GM23338 (cell line): ENCODE measurements around the gene CHST13.

Source experiments
- CREB1 ChIP-seq: fragments of 250-450 bp; sonication (Bioruptor Pico); IDR thresholded peaks from 2 replicates; pipeline ENCODE4 v1.5.0; 2020; ENCODE audit warnings: low read depth, mild to moderate bottlenecking, moderate library complexity
- EZH2 ChIP-seq: fragments of 200-600 bp; sonication (generic); IDR thresholded peaks from one replicate; pipeline ENCODE4 v1.8.0; 2017; ENCODE audit warnings: antibody characterized with exemption, mild to moderate bottlenecking, low read depth; ENCODE audit not compliant: unreplicated experiment
- EZH2phosphoT487 ChIP-seq: fragments of 200-600 bp; sonication (generic); IDR thresholded peaks from one replicate; pipeline ENCODE4 v1.8.1; 2018; ENCODE audit warnings: antibody characterized with exemption; ENCODE audit not compliant: unreplicated experiment
- JUNB ChIP-seq: IDR thresholded peaks from one replicate; pipeline ENCODE4 v1.6.1; 2016; ENCODE audit warnings: antibody characterized with exemption; ENCODE audit not compliant: unreplicated experiment
- NANOG ChIP-seq: IDR thresholded peaks from 2 replicates; pipeline ENCODE4 v1.6.1; 2016; ENCODE audit warnings: antibody characterized with exemption, borderline replicate concordance
- POLR2AphosphoS5 ChIP-seq: IDR thresholded peaks from 2 replicates; pipeline ENCODE4 v1.6.1; 2016; ENCODE audit warnings: antibody characterized with exemption, low read depth
- REST ChIP-seq: IDR thresholded peaks from one replicate; pipeline ENCODE4 v1.6.1; 2018; ENCODE audit warnings: antibody characterized with exemption; ENCODE audit not compliant: unreplicated experiment
- STAT1 ChIP-seq: IDR thresholded peaks from one replicate; pipeline ENCODE4 v1.6.1; 2016; ENCODE audit warnings: antibody characterized with exemption; ENCODE audit not compliant: unreplicated experiment
- ZNF462 ChIP-seq: fragments of 250-450 bp; sonication (Bioruptor Pico); IDR thresholded peaks from 2 replicates; pipeline ENCODE4 v1.5.0; 2020; ENCODE audit warnings: mild to moderate bottlenecking, moderate library complexity
- TF ChIP-seq, protein P1 (sequence below), 2 experiments: fragments of 200-600 bp in 1 of 2; sonication (generic) in 1 of 2; conservative IDR thresholded peaks; 2 replicates each; pipeline versions ENCODE4 v1.5.1 to v1.6.1; 2016 to 2017; ENCODE audit warnings: antibody characterized with exemption in 2 of 2, low read depth in 2 of 2, mild to moderate bottlenecking in 2 of 2, moderate library complexity in 1 of 2
- TF ChIP-seq, protein P2 (sequence below): IDR thresholded peaks from 2 replicates; pipeline ENCODE4 v1.6.1; 2016; ENCODE audit warnings: antibody characterized with exemption

- TF ChIP-seq, protein P1, sequence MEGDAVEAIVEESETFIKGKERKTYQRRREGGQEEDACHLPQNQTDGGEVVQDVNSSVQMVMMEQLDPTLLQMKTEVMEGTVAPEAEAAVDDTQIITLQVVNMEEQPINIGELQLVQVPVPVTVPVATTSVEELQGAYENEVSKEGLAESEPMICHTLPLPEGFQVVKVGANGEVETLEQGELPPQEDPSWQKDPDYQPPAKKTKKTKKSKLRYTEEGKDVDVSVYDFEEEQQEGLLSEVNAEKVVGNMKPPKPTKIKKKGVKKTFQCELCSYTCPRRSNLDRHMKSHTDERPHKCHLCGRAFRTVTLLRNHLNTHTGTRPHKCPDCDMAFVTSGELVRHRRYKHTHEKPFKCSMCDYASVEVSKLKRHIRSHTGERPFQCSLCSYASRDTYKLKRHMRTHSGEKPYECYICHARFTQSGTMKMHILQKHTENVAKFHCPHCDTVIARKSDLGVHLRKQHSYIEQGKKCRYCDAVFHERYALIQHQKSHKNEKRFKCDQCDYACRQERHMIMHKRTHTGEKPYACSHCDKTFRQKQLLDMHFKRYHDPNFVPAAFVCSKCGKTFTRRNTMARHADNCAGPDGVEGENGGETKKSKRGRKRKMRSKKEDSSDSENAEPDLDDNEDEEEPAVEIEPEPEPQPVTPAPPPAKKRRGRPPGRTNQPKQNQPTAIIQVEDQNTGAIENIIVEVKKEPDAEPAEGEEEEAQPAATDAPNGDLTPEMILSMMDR (conservative IDR thresholded peaks at IDR 0.05; ENCODE audit: low read depth in 2 of 2) = no peak
- TF ChIP-seq EZH2phosphoT487 = no peak
- no peak for TF ChIP-seq STAT1
- TF ChIP-seq EZH2 = no peak
- no peak for TF ChIP-seq REST
- no peak for TF ChIP-seq JUNB
- TF ChIP-seq POLR2AphosphoS5 = no peak
- TF ChIP-seq, protein P2, sequence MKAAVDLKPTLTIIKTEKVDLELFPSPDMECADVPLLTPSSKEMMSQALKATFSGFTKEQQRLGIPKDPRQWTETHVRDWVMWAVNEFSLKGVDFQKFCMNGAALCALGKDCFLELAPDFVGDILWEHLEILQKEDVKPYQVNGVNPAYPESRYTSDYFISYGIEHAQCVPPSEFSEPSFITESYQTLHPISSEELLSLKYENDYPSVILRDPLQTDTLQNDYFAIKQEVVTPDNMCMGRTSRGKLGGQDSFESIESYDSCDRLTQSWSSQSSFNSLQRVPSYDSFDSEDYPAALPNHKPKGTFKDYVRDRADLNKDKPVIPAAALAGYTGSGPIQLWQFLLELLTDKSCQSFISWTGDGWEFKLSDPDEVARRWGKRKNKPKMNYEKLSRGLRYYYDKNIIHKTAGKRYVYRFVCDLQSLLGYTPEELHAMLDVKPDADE = no peak
- TF ChIP-seq NANOG = no peak
- no peak for TF ChIP-seq CREB1 (CRISPR knock-in tag)
- no peak for TF ChIP-seq ZNF462 (CRISPR knock-in tag)
Measured at GRCh38 chr3:126517986-126518778, 5.8 kb upstream of the CHST13 start.
